K562 (cell line): ENCODE measurements around the gene CCDC152. TPM values are rescaled to one million over a fixed set of nuclear protein-coding genes. Genes with fewer than 3 reads are reported as not detected.
A peak's percentile ranks its signal among the peaks of the same experiment; 100 is the strongest.

Source experiments
- ATAC-seq: fragments of 200-7000 bp; cut with Tn5 transposase; 3 replicates; pipeline ENCODE4 v1.9.1; 2020; ENCODE audit warnings: moderate library complexity
- BruUV-seq: library from RNA; stranded (reverse); fragments of 400-500 nt; replicated peaks from 2 replicates; lab custom pipeline; 2021; lab: Mats Ljungman, UMichigan
- CTCF ChIA-PET: fragments of 300-600 bp; formaldehyde crosslinking; extraction: SDS; loops from one replicate; lab custom pipeline; 2021; ENCODE audit warnings: low intra/inter-chr PET ratio; lab: Yijun Ruan, JAX
- POLR2A ChIA-PET: fragments of 300-600, 350-650 bp; sonication (Branson Sonifier 250); formaldehyde crosslinking; extraction: SDS; loops from one replicate; lab custom pipeline; 2021; ENCODE audit warnings: antibody characterized with exemption, inconsistent platforms; lab: Yijun Ruan, JAX
- DNase-seq, 4 experiments: peaks; one replicate each; pipeline versions ENCODE4 v3.0.0 to v3.0.0-alpha.2; 2011 to 2018; ENCODE audit warnings: low spot score in 3 of 4, mixed read lengths in 3 of 4; ENCODE audit errors: extremely low read depth in 1 of 4
- FAIRE-seq: peaks from 2 replicates; lab custom pipeline; 2011; peaks lifted over from hg19 to GRCh38; lab: Jason Lieb, UNC
- H2AFZ ChIP-seq: 2 replicates; pipeline ENCODE4 v1.6.0; 2011; ENCODE audit warnings: low read depth, low read length, control low read depth, inconsistent platforms
- H3K27ac ChIP-seq: fragments of 200-600 bp; 3 replicates; pipeline ENCODE4 v1.8.0; 2011; ENCODE audit warnings: low read depth, mild to moderate bottlenecking, control low read depth, inconsistent platforms, low read length, moderate library complexity, mixed read lengths; ENCODE audit errors: extremely low read depth
- H3K27me3 ChIP-seq, 2 experiments: fragments of 300-600 bp in 1 of 2; 2 replicates in 1 of 2; 3 replicates in 1 of 2; pipeline versions ENCODE4 v1.6.0 to v1.8.0; 2011; ENCODE audit warnings: inconsistent platforms in 2 of 2, low read length in 2 of 2, mild to moderate bottlenecking in 1 of 2, mixed read lengths in 1 of 2, moderate library complexity in 1 of 2; ENCODE audit not compliant: control insufficient read depth in 2 of 2, insufficient read depth in 2 of 2
- H3K36me3 ChIP-seq: fragments of 300-600 bp; 3 replicates; pipeline ENCODE4 v1.8.0; 2011; ENCODE audit warnings: mild to moderate bottlenecking, low read length, inconsistent platforms; ENCODE audit not compliant: control insufficient read depth, insufficient read depth
- H3K4me1 ChIP-seq, 2 experiments: fragments of 200-600 bp in 1 of 2; replicated peaks in 1 of 2; 2 replicates in 1 of 2; 3 replicates in 1 of 2; pipeline versions ENCODE4 v1.5.1 to v1.8.0; 2011; ENCODE audit warnings: inconsistent platforms in 2 of 2, low read length in 2 of 2, mild to moderate bottlenecking in 1 of 2, mixed read lengths in 1 of 2, moderate library complexity in 1 of 2; ENCODE audit not compliant: control insufficient read depth in 2 of 2, insufficient read depth in 2 of 2
- H3K4me2 ChIP-seq: 2 replicates; pipeline ENCODE4 v1.6.1; 2011; ENCODE audit warnings: low read length, control low read depth, inconsistent platforms, mixed read lengths; ENCODE audit not compliant: insufficient read depth
- H3K4me3 ChIP-seq: fragments of 200-600 bp; sonication (generic), shearing (Covaris generic); 2 replicates; pipeline ENCODE4 v1.5.1; 2016; ENCODE audit warnings: control low read depth, inconsistent platforms
- H3K79me2 ChIP-seq: fragments of 200-600 bp; 3 replicates; pipeline ENCODE4 v1.8.0; 2011; ENCODE audit warnings: low read length, inconsistent platforms; ENCODE audit not compliant: control insufficient read depth, insufficient read depth
- H3K9ac ChIP-seq, 2 experiments: 2 replicates each; pipeline versions ENCODE4 v1.6.0 to v1.6.1; 2011; ENCODE audit warnings: low read depth in 2 of 2, low read length in 2 of 2, control low read depth in 1 of 2, inconsistent platforms in 1 of 2, mild to moderate bottlenecking in 1 of 2, mixed read lengths in 1 of 2; ENCODE audit not compliant: insufficient read depth in 1 of 2
- H3K9me1 ChIP-seq: one replicate; pipeline ENCODE4 v1.6.0; 2011; ENCODE audit warnings: inconsistent platforms, mild to moderate bottlenecking, low read length, moderate library complexity; ENCODE audit not compliant: control insufficient read depth, insufficient read depth
- H3K9me3 ChIP-seq: replicated peaks from 2 replicates; pipeline ENCODE4 v1.5.1; 2011; ENCODE audit warnings: low read depth, low read length, inconsistent platforms; ENCODE audit not compliant: control insufficient read depth, insufficient read depth
- H4K20me1 ChIP-seq: replicated peaks from 2 replicates; pipeline ENCODE4 v1.6.1; 2011; ENCODE audit warnings: low read length, inconsistent platforms, mixed read lengths; ENCODE audit not compliant: control insufficient read depth, insufficient read depth
- PHB ChIP-seq: fragments of 250-450 bp; sonication (Bioruptor Pico); IDR thresholded peaks from 2 replicates; pipeline ENCODE4 v1.5.0; 2021
- PRDM10 ChIP-seq: fragments of 450-650 bp; IDR thresholded peaks from 2 replicates; pipeline ENCODE4 v1.6.1; 2018; ENCODE audit not compliant: partially characterized antibody
- WGBS: fragments of 100-300 bp; shearing (Covaris generic); methylation state at CpG from one replicate; pipeline ENCODE4 v1.1.6; 2016; ENCODE audit warnings: low coverage, mixed read lengths; ENCODE audit not compliant: insufficient coverage; ENCODE audit errors: missing lambda C conversion rate; 5-methylcytosine and 5-hydroxymethylcytosine counted together
- in situ Hi-C: fragments of 300-500 bp; cut with MboI; formaldehyde crosslinking; loops from 4 replicates; pipeline ENCODE4 v1.15.0; 2018; ENCODE audit warnings: inconsistent platforms, mixed read lengths
- intact Hi-C: fragments of 100-400 bp; cut with micrococcal nuclease; formaldehyde crosslinking; loops from 2 replicates; pipeline ENCODE4 v1.14.2; 2022
- polyA plus RNA-seq, 8 experiments: library from polyadenylated mRNA; depleted of rRNA in 4 of 8; stranded (reverse) in 5 of 8; unstranded in 3 of 8; fragments of >200 nt; fragmentation: Nextera tagmentation in 2 of 8; fragmentation: Illumina TruSeq in 1 of 8; extraction: Ambion mirVana in 2 of 8; extraction: Trizol in 1 of 8; gene quantifications; 2 replicates each; pipeline versions ENCODE4 v1.2.1 to v1.2.3, GENCODE V29; 2011 to 2014; ENCODE audit warnings: inconsistent platforms in 1 of 8, missing spikeins in 1 of 8
- total RNA-seq, 7 experiments: library from RNA; depleted of rRNA in 6 of 7; stranded (reverse); fragments of >200 nt in 6 of 7; fragmentation: Illumina TruSeq in 2 of 7; extraction: Trizol in 2 of 7; gene quantifications; 2 replicates each; pipeline versions ENCODE4 v1.2.1 to v1.2.3, GENCODE V29; 2011 to 2021; ENCODE audit warnings: low replicate concordance in 1 of 7

The CCDC152 gene
- total and polyA plus RNA-seq, 9 of the 15 experiments (the other 6 are each of a cell fraction or from before 2014, with no cell fraction given) = 2.5 to 11.6 (median 5.1) TPM

- Histone ChIP-seq H3K4me3 (no peak overlapping the region), H2AFZ (peak overlapping the region; percentile 75), H3K79me2 (no peaks in the 10 kb centered on the region; the same call in 2 of the 3 replicates), H3K36me3 (no peaks in the 10 kb centered on the region), H3K27me3 (no peaks in the 10 kb centered on the region), H3K9me1 (no peaks in the 10 kb centered on the region), H3K27ac (no peak overlapping the region), H3K9ac (no peak overlapping the region), H3K4me1 (peaks cover 4 to 5% of the 10 kb centered on the region in 2 experiments; a peak in 2 of 5 replicates), H3K9me3 (no peaks in the 10 kb centered on the region), H4K20me1 (no peaks in the 10 kb centered on the region), H3K4me2 (no peak overlapping the region)
- WGBS = 37% methylated on average over 4 of the region's 4 CpGs
- CTCF ChIA-PET = interaction anchor here (0.6 kb wide), 1 partner anchor 1052 kb away, joined by 4 read pairs; no protein-coding TSS in a partner anchor
- intact Hi-C loops = no loop called here
- peak; percentile 1 for TF ChIP-seq PRDM10
- TF ChIP-seq PHB (CRISPR knock-in tag) = no peak
- DNase-seq = no peak
- POLR2A ChIA-PET = interaction anchor here (0.6 to 2.0 kb wide), 3 partner anchors 13 to 1167 kb away, joined by 3 to 4 read pairs (median 4); no protein-coding TSS in a partner anchor
- no TSS peak for BruUV-seq
- in situ Hi-C loops = loop anchor here (25.0 kb wide), 1 partner anchor 898 kb away; the partner anchor contains the start of gene OXCT1
- FAIRE-seq = no peak
- ATAC-seq = no peak
These were observed 3.8 kb downstream of the CCDC152 start for GRCh38 chr5:42760426-42760825.
